ENCODE data around the gene IFNA10. TPM values are rescaled to one million over a fixed set of nuclear protein-coding genes. Genes with fewer than 3 reads are reported as not detected.
"Not testable (repeated sequence)": the region's sequence is repeated elsewhere in the genome, so short reads cannot be mapped to it uniquely, and the experiment has no call there.

IFNA10 gene
- total and polyA plus RNA-seq, 4 donors = not detected

DNA sequence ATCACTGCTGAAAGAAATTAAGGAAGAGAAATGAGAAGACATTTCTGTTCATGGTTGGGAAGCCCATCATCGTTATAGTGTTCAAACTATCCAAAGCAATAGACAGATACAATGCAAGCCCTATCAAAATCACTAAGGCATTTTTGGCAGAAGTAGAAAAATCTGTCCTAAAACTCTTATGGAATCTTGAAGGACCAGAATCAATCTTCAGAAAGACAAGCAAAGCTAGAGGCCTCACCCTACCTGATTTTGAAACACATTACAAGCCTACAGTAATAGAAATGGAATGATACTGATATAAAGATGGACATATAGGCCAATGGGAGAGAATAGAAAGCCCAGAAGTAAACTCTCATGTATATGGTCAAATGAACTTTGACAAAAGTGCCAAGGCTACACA is 35.6 kb downstream of the IFNA10 start:
- intact Hi-C loops (cut with DNase I) = no loop called here
- Histone ChIP-seq H3K4me1 (ENCODE audit: control insufficient read depth in 1 of 2, insufficient read depth in 2 of 2, low read length in 2 of 2) (no peaks in the 10 kb centered on the region), H3K27ac (ENCODE audit: low read depth in 1 of 2, low read length in 2 of 2) (no peak overlapping the region), H3K27me3 (ENCODE audit: control insufficient read depth in 1 of 2, insufficient read depth in 2 of 2, low read length in 1 of 2) (no peaks in the 10 kb centered on the region), H3K4me3 (ENCODE audit: low read length in 2 of 2) (no peak overlapping the region), H3K36me3 (ENCODE audit: control insufficient read depth in 1 of 2, insufficient read depth in 2 of 2, low read length in 1 of 2) (no peaks in the 10 kb centered on the region), H3K9me3 (ENCODE audit: control insufficient read depth, low read length) (no peaks in the 10 kb centered on the region)
- 74 to 77% methylated on average over 1 of the region's 1 CpG for WGBS, 2 donors
- no peak for ATAC-seq (ENCODE audit: low FRiP score)
- no peak for DNase-seq

DNA sequence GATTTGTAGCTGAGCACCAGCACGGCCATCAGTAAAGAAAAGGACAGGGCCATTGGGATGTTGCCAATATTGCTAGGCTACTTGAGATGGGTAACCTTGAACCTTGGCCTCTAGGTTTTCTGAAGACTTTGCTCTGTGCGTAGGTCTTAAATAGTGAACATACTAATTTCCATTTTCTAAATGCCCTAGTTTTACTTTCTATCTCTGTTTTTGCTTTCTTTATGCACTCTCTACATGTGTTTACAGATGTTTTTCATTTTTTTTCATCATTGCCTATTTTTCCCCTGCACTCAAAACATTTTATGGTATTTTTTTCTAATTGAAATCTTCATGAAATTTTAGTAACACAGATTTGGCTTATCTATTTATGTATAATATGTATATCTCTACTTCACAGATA is 40.4 kb downstream of the IFNA10 start, which contains the start of gene IFNA21:
Gene IFNA21 (minus strand): TSS at position 101 of the 400 bp plus-strand sequence. CDS start 48 bp downstream, at position 53.
- H3K27ac ChIP-seq (ENCODE audit: low read depth in 1 of 2, low read length in 2 of 2); DNase-seq; H3K27me3 ChIP-seq (ENCODE audit: control insufficient read depth in 1 of 2, insufficient read depth in 2 of 2, low read length in 1 of 2); H3K9me3 ChIP-seq (ENCODE audit: control insufficient read depth, low read length); ATAC-seq (ENCODE audit: low FRiP score); H3K36me3 ChIP-seq (ENCODE audit: control insufficient read depth in 1 of 2, insufficient read depth in 2 of 2, low read length in 1 of 2); H3K4me3 ChIP-seq (ENCODE audit: low read length in 2 of 2); intact Hi-C loops (cut with DNase I); H3K4me1 ChIP-seq (ENCODE audit: control insufficient read depth in 1 of 2, insufficient read depth in 2 of 2, low read length in 2 of 2): not testable (repeated sequence)
- 58 to 67% methylated on average over 2 of the region's 2 CpGs for WGBS, 2 donors

- H3K4me3 ChIP-seq (ENCODE audit: low read length in 2 of 2) = no peak overlapping the region
- DNase-seq (no peak), ATAC-seq (ENCODE audit: low FRiP score) (no peak)
- H3K27me3 ChIP-seq (ENCODE audit: control insufficient read depth in 1 of 2, insufficient read depth in 2 of 2, low read length in 1 of 2) = peaks cover 0 to 1% of the 10 kb centered on the region in 2 donors
- 84 to 90% methylated on average over 1 of the region's 1 CpG for WGBS, 2 donors
- H3K27ac ChIP-seq (ENCODE audit: low read depth in 1 of 2, low read length in 2 of 2) = no peak overlapping the region
- intact Hi-C loops (cut with DNase I) = no loop called here
- H3K36me3 ChIP-seq (ENCODE audit: control insufficient read depth in 1 of 2, insufficient read depth in 2 of 2, low read length in 1 of 2) = no peaks in the 10 kb centered on the region
- H3K4me1 ChIP-seq (ENCODE audit: control insufficient read depth in 1 of 2, insufficient read depth in 2 of 2, low read length in 2 of 2) = no peaks in the 10 kb centered on the region
- H3K9me3 ChIP-seq (ENCODE audit: control insufficient read depth, low read length) = no peaks in the 10 kb centered on the region
Measured at GRCh38 chr9:21165516-21165915, 41.4 kb downstream of the IFNA10 start.

GRCh38 chr9:21160178-21160577 is 46.8 kb downstream of the IFNA10 start:
- no peak overlapping the region for H3K27ac ChIP-seq (ENCODE audit: low read depth in 1 of 2, low read length in 2 of 2)
- H3K4me3 ChIP-seq (ENCODE audit: low read length in 2 of 2) = no peak overlapping the region
- DNase-seq (no peak), ATAC-seq (ENCODE audit: low FRiP score) (no peak)
- H3K36me3 ChIP-seq (ENCODE audit: control insufficient read depth in 1 of 2, insufficient read depth in 2 of 2, low read length in 1 of 2) = no peaks in the 10 kb centered on the region
- no peaks in the 10 kb centered on the region for H3K9me3 ChIP-seq (ENCODE audit: control insufficient read depth, low read length)
- peaks cover 0 to 1% of the 10 kb centered on the region in 2 donors for H3K27me3 ChIP-seq (ENCODE audit: control insufficient read depth in 1 of 2, insufficient read depth in 2 of 2, low read length in 1 of 2)
- H3K4me1 ChIP-seq (ENCODE audit: control insufficient read depth in 1 of 2, insufficient read depth in 2 of 2, low read length in 2 of 2) = no peaks in the 10 kb centered on the region
- 9 to 16% methylated on average over 1 of the region's 1 CpG for WGBS, 2 donors
- intact Hi-C loops (cut with DNase I) = no loop called here

Other genes with a start within 250 kb of the IFNA10 start
- gene HACD4, start 175.5 kb downstream of the IFNA10 start, total RNA-seq = 1 to 10 TPM; 3.2 to 6.8 TPM
- 1 to 10 TPM; 1.3 to 5.4 TPM for gene HACD4, start 175.5 kb downstream of the IFNA10 start, polyA plus RNA-seq
- not detected for gene IFNB1, start 129.2 kb downstream of the IFNA10 start, total RNA-seq
- not detected for gene IFNB1, start 129.2 kb downstream of the IFNA10 start, polyA plus RNA-seq
- not detected for gene IFNW1, start 65.3 kb downstream of the IFNA10 start, total RNA-seq
- gene IFNW1, start 65.3 kb downstream of the IFNA10 start, polyA plus RNA-seq = not detected
- gene IFNA21, start 40.5 kb downstream of the IFNA10 start, total RNA-seq = not detected
- not detected for gene IFNA21, start 40.5 kb downstream of the IFNA10 start, polyA plus RNA-seq
- gene IFNA4, start 19.6 kb downstream of the IFNA10 start, total RNA-seq = not detected
- not detected for gene IFNA4, start 19.6 kb downstream of the IFNA10 start, polyA plus RNA-seq
- gene IFNA7, start 4.9 kb downstream of the IFNA10 start, total RNA-seq = not detected
- gene IFNA7, start 4.9 kb downstream of the IFNA10 start, polyA plus RNA-seq = not detected
- not detected for gene IFNA16, start 10.2 kb upstream of the IFNA10 start, total RNA-seq
- not detected for gene IFNA16, start 10.2 kb upstream of the IFNA10 start, polyA plus RNA-seq
- not detected for gene IFNA17, start 21.1 kb upstream of the IFNA10 start, total RNA-seq
- gene IFNA17, start 21.1 kb upstream of the IFNA10 start, polyA plus RNA-seq = not detected
- gene IFNA14, start 32.9 kb upstream of the IFNA10 start, total RNA-seq = not detected
- gene IFNA14, start 32.9 kb upstream of the IFNA10 start, polyA plus RNA-seq = not detected
- gene IFNA5, start 98.2 kb upstream of the IFNA10 start, total RNA-seq = under 1 TPM; 0.39 to 0.84 TPM
- gene IFNA5, start 98.2 kb upstream of the IFNA10 start, polyA plus RNA-seq = under 1 TPM in 1 of 2 donors, not detected in 1; 0.20 TPM
- gene KLHL9, start 128.3 kb upstream of the IFNA10 start, total RNA-seq = 10 to 100 TPM; 23.3 to 24.1 TPM
- gene KLHL9, start 128.3 kb upstream of the IFNA10 start, polyA plus RNA-seq = 1 to 10 TPM; 7.3 to 9.6 TPM
- gene IFNA6, start 143.7 kb upstream of the IFNA10 start, total RNA-seq = not detected
- not detected for gene IFNA6, start 143.7 kb upstream of the IFNA10 start, polyA plus RNA-seq
- gene IFNA13, start 160.9 kb upstream of the IFNA10 start, total RNA-seq = not detected
- not detected for gene IFNA13, start 160.9 kb upstream of the IFNA10 start, polyA plus RNA-seq
- gene IFNA2, start 178.3 kb upstream of the IFNA10 start, total RNA-seq = not detected
- not detected for gene IFNA2, start 178.3 kb upstream of the IFNA10 start, polyA plus RNA-seq
- gene IFNA8, start 202.0 kb upstream of the IFNA10 start, total RNA-seq = not detected
- not detected for gene IFNA8, start 202.0 kb upstream of the IFNA10 start, polyA plus RNA-seq
- gene IFNA1, start 233.3 kb upstream of the IFNA10 start, total RNA-seq = not detected
- gene IFNA1, start 233.3 kb upstream of the IFNA10 start, polyA plus RNA-seq = not detected

Data from aorta (tissue), 5 donors.